GM06990 (cell line): ENCODE results near the gene THSD7B.

ENCODE experiments used
- DNase-seq: peaks from one replicate; pipeline ENCODE4 v3.0.0-alpha.2; 2011; ENCODE audit not compliant: insufficient read length; ENCODE audit errors: extremely low read depth
- H3K27me3 ChIP-seq: replicated peaks from 2 replicates; pipeline ENCODE4 v1.6.0; 2011; ENCODE audit warnings: low read length; ENCODE audit not compliant: control insufficient read depth, insufficient read depth
- H3K36me3 ChIP-seq: 2 replicates; pipeline ENCODE4 v1.5.1; 2011; ENCODE audit warnings: low read length; ENCODE audit not compliant: control insufficient read depth, insufficient read depth
- H3K4me3 ChIP-seq: replicated peaks from 2 replicates; pipeline ENCODE4 v1.5.1; 2011; ENCODE audit warnings: low read depth, mild to moderate bottlenecking, control low read depth, low read length
- CTCF ChIP-seq: IDR thresholded peaks from 2 replicates; pipeline ENCODE4 v1.5.1; 2011; ENCODE audit warnings: low read length, control low read depth, mild to moderate bottlenecking, inconsistent platforms; ENCODE audit not compliant: insufficient read depth, poor library complexity, severe bottlenecking

The THSD7B gene

GRCh38 chr2:136823291-136823690 lies 57.9 kb downstream of the THSD7B start:
- no peak for TF ChIP-seq CTCF
- no peak overlapping the region for H3K4me3 ChIP-seq
- H3K36me3 ChIP-seq: no peaks in the 10 kb centered on the region
- H3K27me3 ChIP-seq: no peaks in the 10 kb centered on the region
- DNase-seq: no peak

GRCh38 chr2:136828162-136828561 lies 62.8 kb downstream of the THSD7B start:
- Histone ChIP-seq H3K4me3 (no peak overlapping the region), H3K36me3 (no peaks in the 10 kb centered on the region), H3K27me3 (no peaks in the 10 kb centered on the region)
- TF ChIP-seq CTCF: no peak
- DNase-seq: no peak

GRCh38 chr2:136828774-136829173 lies 63.4 kb downstream of the THSD7B start:
- TF ChIP-seq CTCF: no peak
- Histone ChIP-seq H3K4me3 (no peak overlapping the region), H3K36me3 (no peaks in the 10 kb centered on the region), H3K27me3 (no peaks in the 10 kb centered on the region)
- DNase-seq: no peak

GRCh38 chr2:136844546-136844945 lies 79.2 kb downstream of the THSD7B start:
- Histone ChIP-seq H3K36me3 (no peaks in the 10 kb centered on the region), H3K4me3 (no peak overlapping the region), H3K27me3 (no peaks in the 10 kb centered on the region)
- DNase-seq: no peak
- no peak for TF ChIP-seq CTCF

- H3K4me3 ChIP-seq: no peak overlapping the region
- no peaks in the 10 kb centered on the region for H3K36me3 ChIP-seq
- no peaks in the 10 kb centered on the region for H3K27me3 ChIP-seq
- no peak for TF ChIP-seq CTCF
- no peak for DNase-seq
Observed at GRCh38 chr2:136858656-136859055, 93.3 kb downstream of the THSD7B start.

- DNase-seq: no peak
- TF ChIP-seq CTCF: no peak
- Histone ChIP-seq H3K27me3 (no peaks in the 10 kb centered on the region), H3K4me3 (no peak overlapping the region), H3K36me3 (no peaks in the 10 kb centered on the region)
Observed at GRCh38 chr2:136860443-136860958, 95.2 kb downstream of the THSD7B start.
